K562 (cell line): ENCODE data around the gene OR13F1. TPM values are rescaled to one million over a fixed set of nuclear protein-coding genes. Genes with fewer than 3 reads are reported as not detected.

Experiments
- ATAC-seq: fragments of 200-7000 bp; cut with Tn5 transposase; 3 replicates; pipeline ENCODE4 v1.9.1; 2020; ENCODE audit warnings: moderate library complexity
- BruUV-seq: library from RNA; stranded (reverse); fragments of 400-500 nt; replicated peaks from 2 replicates; lab custom pipeline; 2021; lab: Mats Ljungman, UMichigan
- CTCF ChIA-PET: fragments of 300-600 bp; formaldehyde crosslinking; extraction: SDS; loops from one replicate; lab custom pipeline; 2021; ENCODE audit warnings: low intra/inter-chr PET ratio; lab: Yijun Ruan, JAX
- POLR2A ChIA-PET: fragments of 300-600, 350-650 bp; sonication (Branson Sonifier 250); formaldehyde crosslinking; extraction: SDS; loops from one replicate; lab custom pipeline; 2021; ENCODE audit warnings: antibody characterized with exemption, inconsistent platforms; lab: Yijun Ruan, JAX
- DNase-seq, 4 experiments: peaks; one replicate each; pipeline versions ENCODE4 v3.0.0 to v3.0.0-alpha.2; 2011 to 2018; ENCODE audit warnings: low spot score in 3 of 4, mixed read lengths in 3 of 4; ENCODE audit errors: extremely low read depth in 1 of 4
- FAIRE-seq: peaks from 2 replicates; lab custom pipeline; 2011; peaks lifted over from hg19 to GRCh38; lab: Jason Lieb, UNC
- H2AFZ ChIP-seq: 2 replicates; pipeline ENCODE4 v1.6.0; 2011; ENCODE audit warnings: low read depth, low read length, control low read depth, inconsistent platforms
- H3K27ac ChIP-seq: fragments of 200-600 bp; 3 replicates; pipeline ENCODE4 v1.8.0; 2011; ENCODE audit warnings: low read depth, mild to moderate bottlenecking, control low read depth, inconsistent platforms, low read length, moderate library complexity, mixed read lengths; ENCODE audit errors: extremely low read depth
- H3K27me3 ChIP-seq, 2 experiments: fragments of 300-600 bp in 1 of 2; 2 replicates in 1 of 2; 3 replicates in 1 of 2; pipeline versions ENCODE4 v1.6.0 to v1.8.0; 2011; ENCODE audit warnings: inconsistent platforms in 2 of 2, low read length in 2 of 2, mild to moderate bottlenecking in 1 of 2, mixed read lengths in 1 of 2, moderate library complexity in 1 of 2; ENCODE audit not compliant: control insufficient read depth in 2 of 2, insufficient read depth in 2 of 2
- H3K36me3 ChIP-seq: fragments of 300-600 bp; 3 replicates; pipeline ENCODE4 v1.8.0; 2011; ENCODE audit warnings: mild to moderate bottlenecking, low read length, inconsistent platforms; ENCODE audit not compliant: control insufficient read depth, insufficient read depth
- H3K4me1 ChIP-seq, 2 experiments: fragments of 200-600 bp in 1 of 2; replicated peaks in 1 of 2; 2 replicates in 1 of 2; 3 replicates in 1 of 2; pipeline versions ENCODE4 v1.5.1 to v1.8.0; 2011; ENCODE audit warnings: inconsistent platforms in 2 of 2, low read length in 2 of 2, mild to moderate bottlenecking in 1 of 2, mixed read lengths in 1 of 2, moderate library complexity in 1 of 2; ENCODE audit not compliant: control insufficient read depth in 2 of 2, insufficient read depth in 2 of 2
- H3K4me2 ChIP-seq: 2 replicates; pipeline ENCODE4 v1.6.1; 2011; ENCODE audit warnings: low read length, control low read depth, inconsistent platforms, mixed read lengths; ENCODE audit not compliant: insufficient read depth
- H3K4me3 ChIP-seq: fragments of 200-600 bp; sonication (generic), shearing (Covaris generic); 2 replicates; pipeline ENCODE4 v1.5.1; 2016; ENCODE audit warnings: control low read depth, inconsistent platforms
- H3K79me2 ChIP-seq: fragments of 200-600 bp; 3 replicates; pipeline ENCODE4 v1.8.0; 2011; ENCODE audit warnings: low read length, inconsistent platforms; ENCODE audit not compliant: control insufficient read depth, insufficient read depth
- H3K9ac ChIP-seq, 2 experiments: 2 replicates each; pipeline versions ENCODE4 v1.6.0 to v1.6.1; 2011; ENCODE audit warnings: low read depth in 2 of 2, low read length in 2 of 2, control low read depth in 1 of 2, inconsistent platforms in 1 of 2, mild to moderate bottlenecking in 1 of 2, mixed read lengths in 1 of 2; ENCODE audit not compliant: insufficient read depth in 1 of 2
- H3K9me1 ChIP-seq: one replicate; pipeline ENCODE4 v1.6.0; 2011; ENCODE audit warnings: inconsistent platforms, mild to moderate bottlenecking, low read length, moderate library complexity; ENCODE audit not compliant: control insufficient read depth, insufficient read depth
- H3K9me3 ChIP-seq: replicated peaks from 2 replicates; pipeline ENCODE4 v1.5.1; 2011; ENCODE audit warnings: low read depth, low read length, inconsistent platforms; ENCODE audit not compliant: control insufficient read depth, insufficient read depth
- H4K20me1 ChIP-seq: replicated peaks from 2 replicates; pipeline ENCODE4 v1.6.1; 2011; ENCODE audit warnings: low read length, inconsistent platforms, mixed read lengths; ENCODE audit not compliant: control insufficient read depth, insufficient read depth
- ASH1L ChIP-seq: fragments of 450-650 bp; IDR thresholded peaks from 2 replicates; pipeline ENCODE4 v1.6.1; 2018; ENCODE audit warnings: borderline replicate concordance, mild to moderate bottlenecking, low read depth; ENCODE audit not compliant: partially characterized antibody
- CREM ChIP-seq: IDR thresholded peaks from 2 replicates; pipeline ENCODE4 v1.6.1; 2014; ENCODE audit warnings: antibody characterized with exemption, low read depth
- FOS ChIP-seq: IDR thresholded peaks from 3 replicates; pipeline ENCODE4 v1.6.1; 2011; ENCODE audit not compliant: insufficient read length; ENCODE audit errors: extremely low read depth
- FOXJ3 ChIP-seq: sonication (generic); formaldehyde crosslinking; IDR thresholded peaks from 2 replicates; pipeline ENCODE4 v1.4.0; 2020; ENCODE audit warnings: mild to moderate bottlenecking, missing genetic modification reagents
- GTF2A2 ChIP-seq: IDR thresholded peaks from 2 replicates; pipeline ENCODE4 v1.6.1; 2016; ENCODE audit warnings: mild to moderate bottlenecking, missing genetic modification characterization, missing compliant biosample characterization
- KAT7 ChIP-seq: sonication (generic); formaldehyde crosslinking; IDR thresholded peaks from 2 replicates; pipeline ENCODE4 v1.8.0; 2022; ENCODE audit warnings: missing genetic modification reagents, mild to moderate bottlenecking, borderline replicate concordance
- KHSRP ChIP-seq: fragments of 450-650 bp; IDR thresholded peaks from 2 replicates; pipeline ENCODE4 v1.6.1; 2017
- NFE2 ChIP-seq: IDR thresholded peaks from 2 replicates; pipeline ENCODE4 v1.6.1; 2014; ENCODE audit warnings: antibody characterized with exemption, low read depth
- NR2C1 ChIP-seq, 2 experiments: fragments of 450-650 bp; IDR thresholded peaks; 2 replicates each; pipeline ENCODE4 v1.6.1; 2017; ENCODE audit warnings: mild to moderate bottlenecking in 2 of 2, antibody characterized with exemption in 1 of 2, inconsistent platforms in 1 of 2, missing compliant biosample characterization in 1 of 2, missing genetic modification characterization in 1 of 2
- RAD21 ChIP-seq, 2 experiments: fragments of 250-450 bp in 1 of 2; fragments of 450-650 bp in 1 of 2; sonication (Bioruptor Pico) in 1 of 2; formaldehyde crosslinking in 1 of 2; IDR thresholded peaks in 1 of 2; conservative IDR thresholded peaks in 1 of 2; 2 replicates each; pipeline versions ENCODE4 v1.4.0 to v1.8.0; 2020 to 2022; ENCODE audit warnings: mild to moderate bottlenecking in 2 of 2, moderate library complexity in 1 of 2
- SMARCA5 ChIP-seq: fragments of 450-650 bp; IDR thresholded peaks from 2 replicates; pipeline ENCODE4 v1.6.1; 2016
- SPI1 ChIP-seq: IDR thresholded peaks from 2 replicates; pipeline ENCODE4 v1.6.1; 2011; ENCODE audit warnings: low read depth, low read length, control low read depth, borderline replicate concordance
- TAF1 ChIP-seq: IDR thresholded peaks from 2 replicates; pipeline ENCODE4 v1.6.1; 2011; ENCODE audit warnings: mild to moderate bottlenecking, low read length, moderate library complexity; ENCODE audit not compliant: insufficient read depth, control insufficient read depth, severe bottlenecking; ENCODE audit errors: extremely low read depth
- THRB ChIP-seq: fragments of 450-650 bp; formaldehyde crosslinking; conservative IDR thresholded peaks from 2 replicates; pipeline ENCODE4 v1.4.0; 2022; ENCODE audit warnings: mild to moderate bottlenecking, missing genetic modification characterization
- YBX1 ChIP-seq: fragments of 450-650 bp; IDR thresholded peaks from 2 replicates; pipeline ENCODE4 v1.7.1; 2016; ENCODE audit warnings: mild to moderate bottlenecking
- ZFP30 ChIP-seq: fragments of 250-450 bp; sonication (Bioruptor Pico); IDR thresholded peaks from 2 replicates; pipeline ENCODE4 v1.8.0; 2022; ENCODE audit warnings: moderate library complexity, mild to moderate bottlenecking, inconsistent platforms, borderline replicate concordance
- ZMIZ1 ChIP-seq, 2 experiments: fragments of 150-350 bp in 1 of 2; IDR thresholded peaks; 2 replicates each; pipeline ENCODE4 v1.6.1; 2012 to 2016; ENCODE audit warnings: low read depth in 2 of 2, low read length in 2 of 2, mild to moderate bottlenecking in 1 of 2, moderate library complexity in 1 of 2
- ZNF780A ChIP-seq: fragments of 250-450 bp; sonication (Bioruptor Pico); IDR thresholded peaks from 2 replicates; pipeline ENCODE4 v1.5.0; 2021; ENCODE audit warnings: mild to moderate bottlenecking
- WGBS: fragments of 100-300 bp; shearing (Covaris generic); methylation state at CpG from one replicate; pipeline ENCODE4 v1.1.6; 2016; ENCODE audit warnings: low coverage, mixed read lengths; ENCODE audit not compliant: insufficient coverage; ENCODE audit errors: missing lambda C conversion rate; 5-methylcytosine and 5-hydroxymethylcytosine counted together
- in situ Hi-C: fragments of 300-500 bp; cut with MboI; formaldehyde crosslinking; loops from 4 replicates; pipeline ENCODE4 v1.15.0; 2018; ENCODE audit warnings: inconsistent platforms, mixed read lengths
- intact Hi-C: fragments of 100-400 bp; cut with micrococcal nuclease; formaldehyde crosslinking; loops from 2 replicates; pipeline ENCODE4 v1.14.2; 2022
- polyA plus RNA-seq, 8 experiments: library from polyadenylated mRNA; depleted of rRNA in 4 of 8; stranded (reverse) in 5 of 8; unstranded in 3 of 8; fragments of >200 nt; fragmentation: Nextera tagmentation in 2 of 8; fragmentation: Illumina TruSeq in 1 of 8; extraction: Ambion mirVana in 2 of 8; extraction: Trizol in 1 of 8; gene quantifications; 2 replicates each; pipeline versions ENCODE4 v1.2.1 to v1.2.3, GENCODE V29; 2011 to 2014; ENCODE audit warnings: inconsistent platforms in 1 of 8, missing spikeins in 1 of 8
- total RNA-seq, 7 experiments: library from RNA; depleted of rRNA in 6 of 7; stranded (reverse); fragments of >200 nt in 6 of 7; fragmentation: Illumina TruSeq in 2 of 7; extraction: Trizol in 2 of 7; gene quantifications; 2 replicates each; pipeline versions ENCODE4 v1.2.1 to v1.2.3, GENCODE V29; 2011 to 2021; ENCODE audit warnings: low replicate concordance in 1 of 7

The OR13F1 gene
- total and polyA plus RNA-seq, 9 of the 15 experiments (the other 6 are each of a cell fraction or from before 2014, with no cell fraction given): not detected

- TF ChIP-seq TAF1 (no peak), GTF2A2 (tag) (no peak), FOS (no peak), RAD21 (CRISPR knock-in tag; conservative IDR thresholded peaks at IDR 0.05 in 1 of 2, IDR thresholded peaks at IDR 0.05 in 1 of 2) (no peak), NR2C1 (IDR thresholded peaks at IDR 0.05) (no peak), NR2C1 (tag; IDR thresholded peaks at IDR 0.05) (no peak), YBX1 (no peak), ZMIZ1 (IDR thresholded peaks at IDR 0.05; ENCODE audit: low read depth in 2 of 2, low read length in 2 of 2) (no peak)
- TF ChIP-seq, all 486 proteins: peak for 0
Observed at GRCh38 chr9:104485014-104485413, 19.0 kb upstream of the OR13F1 start (continued).

- no peaks in the 10 kb centered on the region for H3K27me3 ChIP-seq
- H3K9me3 ChIP-seq: no peaks in the 10 kb centered on the region; the same call in 1 of the 2 replicates
- no peaks in the 10 kb centered on the region for H3K36me3 ChIP-seq
- CTCF ChIA-PET: no interaction called here
- FAIRE-seq: no peak
- H2AFZ ChIP-seq: no peak overlapping the region
- H4K20me1 ChIP-seq: no peaks in the 10 kb centered on the region
- H3K4me3 ChIP-seq: no peak overlapping the region
- H3K4me2 ChIP-seq: no peak overlapping the region
- 2% methylated on average over 3 of the region's 3 CpGs for WGBS
- no peak for ATAC-seq
- in situ Hi-C loops: no loop called here
- H3K9me1 ChIP-seq: no peaks in the 10 kb centered on the region
- H3K4me1 ChIP-seq: no peaks in the 10 kb centered on the region
- H3K9ac ChIP-seq: no peak overlapping the region
- intact Hi-C loops: no loop called here
- POLR2A ChIA-PET: no interaction called here
- H3K79me2 ChIP-seq: no peaks in the 10 kb centered on the region
- DNase-seq: no peak
- BruUV-seq: no TSS peak
- H3K27ac ChIP-seq: no peak overlapping the region
- no peak for TF ChIP-seq KAT7 (CRISPR knock-in tag)
- no peak for TF ChIP-seq NFE2
- no peak for TF ChIP-seq THRB
- TF ChIP-seq ZFP30 (CRISPR knock-in tag): no peak
- no peak for TF ChIP-seq ZNF780A (CRISPR knock-in tag)
- no peak for TF ChIP-seq SPI1
- no peak for TF ChIP-seq SMARCA5
- no peak for TF ChIP-seq FOXJ3 (CRISPR knock-in tag)
- no peak for TF ChIP-seq ASH1L
- TF ChIP-seq CREM: no peak
- TF ChIP-seq KHSRP: no peak
Observed at GRCh38 chr9:104494808-104495207, 9.3 kb upstream of the OR13F1 start.
